NCI-H526 treated with DMSO at 0.1 percent for 48 hours (cell line): Measurements from ENCODE around the gene ALOX5.
A peak's percentile ranks its signal among the peaks of the same experiment; 100 is the strongest.
"Not testable (repeated sequence)": the region's sequence is repeated elsewhere in the genome, so short reads cannot be mapped to it uniquely, and the experiment has no call there.

Source experiments
- DNase-seq: peaks from one replicate; lab custom pipeline; 2025; lab: John Stamatoyannopoulos, UW

The ALOX5 gene

GRCh38 chr10:45373576-45374349, at the start of gene ALOX5:
Gene ALOX5, plus strand, starts transcription at chr10:45374216. Its CDS starts 64 bp downstream, at chr10:45374280.
- peak; percentile 70 for DNase-seq

- no peak for DNase-seq
These were observed 48.9 kb upstream of the ALOX5 start for GRCh38 chr10:45325116-45325515.

GRCh38 chr10:45326864-45327263, 47.2 kb upstream of the ALOX5 start:
- DNase-seq: not testable (repeated sequence)

GRCh38 chr10:45331824-45332223, 42.2 kb upstream of the ALOX5 start:
- DNase-seq: not testable (repeated sequence)

GRCh38 chr10:45339894-45340293, 34.1 kb upstream of the ALOX5 start:
- no peak for DNase-seq

GRCh38 chr10:45340420-45340819, 33.6 kb upstream of the ALOX5 start:
- DNase-seq: not testable (repeated sequence)

GRCh38 chr10:45346652-45347335, 27.2 kb upstream of the ALOX5 start:
- not testable (repeated sequence) for DNase-seq

GRCh38 chr10:45347464-45347863, 26.6 kb upstream of the ALOX5 start:
- not testable (repeated sequence) for DNase-seq

GRCh38 chr10:45348196-45348765, 25.7 kb upstream of the ALOX5 start:
- not testable (repeated sequence) for DNase-seq

GRCh38 chr10:45353186-45353585, 20.8 kb upstream of the ALOX5 start:
- DNase-seq: no peak

GRCh38 chr10:45354261-45354660, 19.8 kb upstream of the ALOX5 start:
- DNase-seq: no peak

GRCh38 chr10:45355494-45355893, 18.5 kb upstream of the ALOX5 start:
- DNase-seq: no peak

GRCh38 chr10:45358961-45359360, 15.1 kb upstream of the ALOX5 start:
- not testable (repeated sequence) for DNase-seq

GRCh38 chr10:45361983-45362799, 11.8 kb upstream of the ALOX5 start:
- peak; percentile 8 for DNase-seq

- DNase-seq: not testable (repeated sequence)
These were observed 6.4 kb upstream of the ALOX5 start for GRCh38 chr10:45367643-45368042.

GRCh38 chr10:45368181-45368580, 5.8 kb upstream of the ALOX5 start:
- DNase-seq: no peak

- peak; percentile 94 for DNase-seq
These were observed 3.6 kb upstream of the ALOX5 start for GRCh38 chr10:45370202-45370955.

GRCh38 chr10:45371560-45371959, 2.5 kb upstream of the ALOX5 start:
- DNase-seq: no peak

- no peak for DNase-seq
These were observed 1.6 kb upstream of the ALOX5 start for GRCh38 chr10:45372251-45372951.

GRCh38 chr10:45373003-45373575, 927 bp upstream of the ALOX5 start:
- peak; percentile 42 for DNase-seq
